K562 (cell line): Measurements from ENCODE around the gene DDIT4L. TPM values are rescaled to one million over a fixed set of nuclear protein-coding genes. Genes with fewer than 3 reads are reported as not detected.

Experiments
- ATAC-seq: fragments of 200-7000 bp; cut with Tn5 transposase; 3 replicates; pipeline ENCODE4 v1.9.1; 2020; ENCODE audit warnings: moderate library complexity
- BruUV-seq: library from RNA; stranded (reverse); fragments of 400-500 nt; replicated peaks from 2 replicates; lab custom pipeline; 2021; lab: Mats Ljungman, UMichigan
- CTCF ChIA-PET: fragments of 300-600 bp; formaldehyde crosslinking; extraction: SDS; loops from one replicate; lab custom pipeline; 2021; ENCODE audit warnings: low intra/inter-chr PET ratio; lab: Yijun Ruan, JAX
- POLR2A ChIA-PET: fragments of 300-600, 350-650 bp; sonication (Branson Sonifier 250); formaldehyde crosslinking; extraction: SDS; loops from one replicate; lab custom pipeline; 2021; ENCODE audit warnings: antibody characterized with exemption, inconsistent platforms; lab: Yijun Ruan, JAX
- DNase-seq, 4 experiments: peaks; one replicate each; pipeline versions ENCODE4 v3.0.0 to v3.0.0-alpha.2; 2011 to 2018; ENCODE audit warnings: low spot score in 3 of 4, mixed read lengths in 3 of 4; ENCODE audit errors: extremely low read depth in 1 of 4
- FAIRE-seq: peaks from 2 replicates; lab custom pipeline; 2011; peaks lifted over from hg19 to GRCh38; lab: Jason Lieb, UNC
- H2AFZ ChIP-seq: 2 replicates; pipeline ENCODE4 v1.6.0; 2011; ENCODE audit warnings: low read depth, low read length, control low read depth, inconsistent platforms
- H3K27ac ChIP-seq: fragments of 200-600 bp; 3 replicates; pipeline ENCODE4 v1.8.0; 2011; ENCODE audit warnings: low read depth, mild to moderate bottlenecking, control low read depth, inconsistent platforms, low read length, moderate library complexity, mixed read lengths; ENCODE audit errors: extremely low read depth
- H3K27me3 ChIP-seq, 2 experiments: fragments of 300-600 bp in 1 of 2; 2 replicates in 1 of 2; 3 replicates in 1 of 2; pipeline versions ENCODE4 v1.6.0 to v1.8.0; 2011; ENCODE audit warnings: inconsistent platforms in 2 of 2, low read length in 2 of 2, mild to moderate bottlenecking in 1 of 2, mixed read lengths in 1 of 2, moderate library complexity in 1 of 2; ENCODE audit not compliant: control insufficient read depth in 2 of 2, insufficient read depth in 2 of 2
- H3K36me3 ChIP-seq: fragments of 300-600 bp; 3 replicates; pipeline ENCODE4 v1.8.0; 2011; ENCODE audit warnings: mild to moderate bottlenecking, low read length, inconsistent platforms; ENCODE audit not compliant: control insufficient read depth, insufficient read depth
- H3K4me1 ChIP-seq, 2 experiments: fragments of 200-600 bp in 1 of 2; replicated peaks in 1 of 2; 2 replicates in 1 of 2; 3 replicates in 1 of 2; pipeline versions ENCODE4 v1.5.1 to v1.8.0; 2011; ENCODE audit warnings: inconsistent platforms in 2 of 2, low read length in 2 of 2, mild to moderate bottlenecking in 1 of 2, mixed read lengths in 1 of 2, moderate library complexity in 1 of 2; ENCODE audit not compliant: control insufficient read depth in 2 of 2, insufficient read depth in 2 of 2
- H3K4me2 ChIP-seq: 2 replicates; pipeline ENCODE4 v1.6.1; 2011; ENCODE audit warnings: low read length, control low read depth, inconsistent platforms, mixed read lengths; ENCODE audit not compliant: insufficient read depth
- H3K4me3 ChIP-seq: fragments of 200-600 bp; sonication (generic), shearing (Covaris generic); 2 replicates; pipeline ENCODE4 v1.5.1; 2016; ENCODE audit warnings: control low read depth, inconsistent platforms
- H3K79me2 ChIP-seq: fragments of 200-600 bp; 3 replicates; pipeline ENCODE4 v1.8.0; 2011; ENCODE audit warnings: low read length, inconsistent platforms; ENCODE audit not compliant: control insufficient read depth, insufficient read depth
- H3K9ac ChIP-seq, 2 experiments: 2 replicates each; pipeline versions ENCODE4 v1.6.0 to v1.6.1; 2011; ENCODE audit warnings: low read depth in 2 of 2, low read length in 2 of 2, control low read depth in 1 of 2, inconsistent platforms in 1 of 2, mild to moderate bottlenecking in 1 of 2, mixed read lengths in 1 of 2; ENCODE audit not compliant: insufficient read depth in 1 of 2
- H3K9me1 ChIP-seq: one replicate; pipeline ENCODE4 v1.6.0; 2011; ENCODE audit warnings: inconsistent platforms, mild to moderate bottlenecking, low read length, moderate library complexity; ENCODE audit not compliant: control insufficient read depth, insufficient read depth
- H3K9me3 ChIP-seq: replicated peaks from 2 replicates; pipeline ENCODE4 v1.5.1; 2011; ENCODE audit warnings: low read depth, low read length, inconsistent platforms; ENCODE audit not compliant: control insufficient read depth, insufficient read depth
- H4K20me1 ChIP-seq: replicated peaks from 2 replicates; pipeline ENCODE4 v1.6.1; 2011; ENCODE audit warnings: low read length, inconsistent platforms, mixed read lengths; ENCODE audit not compliant: control insufficient read depth, insufficient read depth
- ARID4B ChIP-seq: sonication (generic); formaldehyde crosslinking; IDR thresholded peaks from 2 replicates; pipeline ENCODE4 v1.8.0; 2022; ENCODE audit warnings: mild to moderate bottlenecking, missing genetic modification reagents
- CGGBP1 ChIP-seq: fragments of 250-450 bp; sonication (Bioruptor Pico); IDR thresholded peaks from 2 replicates; pipeline ENCODE4 v1.9.0; 2021; ENCODE audit warnings: mild to moderate bottlenecking
- ETV5 ChIP-seq: sonication (generic); formaldehyde crosslinking; IDR thresholded peaks from 2 replicates; pipeline ENCODE4 v1.4.0; 2020; ENCODE audit warnings: low read depth, mild to moderate bottlenecking, missing genetic modification reagents
- HEY1 ChIP-seq: fragments of 250-450 bp; sonication (Bioruptor Pico); IDR thresholded peaks from 2 replicates; pipeline ENCODE4 v1.5.0; 2020; ENCODE audit warnings: mild to moderate bottlenecking, moderate library complexity, borderline replicate concordance
- NFXL1 ChIP-seq: fragments of 450-650 bp; formaldehyde crosslinking; IDR thresholded peaks from 2 replicates; pipeline ENCODE4 v1.4.0; 2021; ENCODE audit warnings: mild to moderate bottlenecking
- THRA ChIP-seq: fragments of 450-650 bp; IDR thresholded peaks from 2 replicates; pipeline ENCODE4 v1.6.1; 2017; ENCODE audit warnings: mild to moderate bottlenecking, moderate library complexity
- ZNF408 ChIP-seq: fragments of 250-450 bp; sonication (Bioruptor Pico); IDR thresholded peaks from 2 replicates; pipeline ENCODE4 v1.4.0; 2020; ENCODE audit warnings: low read depth, mild to moderate bottlenecking, moderate library complexity
- ZNF79 ChIP-seq: fragments of 250-450 bp; sonication (Bioruptor Pico); IDR thresholded peaks from 2 replicates; pipeline ENCODE4 v1.4.0; 2020; ENCODE audit warnings: low read depth, mild to moderate bottlenecking, moderate library complexity
- WGBS: fragments of 100-300 bp; shearing (Covaris generic); methylation state at CpG from one replicate; pipeline ENCODE4 v1.1.6; 2016; ENCODE audit warnings: low coverage, mixed read lengths; ENCODE audit not compliant: insufficient coverage; ENCODE audit errors: missing lambda C conversion rate; 5-methylcytosine and 5-hydroxymethylcytosine counted together
- in situ Hi-C: fragments of 300-500 bp; cut with MboI; formaldehyde crosslinking; loops from 4 replicates; pipeline ENCODE4 v1.15.0; 2018; ENCODE audit warnings: inconsistent platforms, mixed read lengths
- intact Hi-C: fragments of 100-400 bp; cut with micrococcal nuclease; formaldehyde crosslinking; loops from 2 replicates; pipeline ENCODE4 v1.14.2; 2022
- polyA plus RNA-seq, 8 experiments: library from polyadenylated mRNA; depleted of rRNA in 4 of 8; stranded (reverse) in 5 of 8; unstranded in 3 of 8; fragments of >200 nt; fragmentation: Nextera tagmentation in 2 of 8; fragmentation: Illumina TruSeq in 1 of 8; extraction: Ambion mirVana in 2 of 8; extraction: Trizol in 1 of 8; gene quantifications; 2 replicates each; pipeline versions ENCODE4 v1.2.1 to v1.2.3, GENCODE V29; 2011 to 2014; ENCODE audit warnings: inconsistent platforms in 1 of 8, missing spikeins in 1 of 8
- total RNA-seq, 7 experiments: library from RNA; depleted of rRNA in 6 of 7; stranded (reverse); fragments of >200 nt in 6 of 7; fragmentation: Illumina TruSeq in 2 of 7; extraction: Trizol in 2 of 7; gene quantifications; 2 replicates each; pipeline versions ENCODE4 v1.2.1 to v1.2.3, GENCODE V29; 2011 to 2021; ENCODE audit warnings: low replicate concordance in 1 of 7

Gene DDIT4L
- total and polyA plus RNA-seq, 9 of the 15 experiments (the other 6 are each of a cell fraction or from before 2014, with no cell fraction given) = not detected

GRCh38 chr4:100208964-100209363, 18.7 kb upstream of the DDIT4L start (continued):
- TF ChIP-seq ARID4B (CRISPR knock-in tag) (no peak), CGGBP1 (CRISPR knock-in tag) (no peak), NFXL1 (CRISPR knock-in tag) (no peak), HEY1 (CRISPR knock-in tag) (no peak)

GRCh38 chr4:100208459-100208858, 18.2 kb upstream of the DDIT4L start:
- FAIRE-seq (no peak), DNase-seq (no peak), ATAC-seq (no peak)
- no peaks in the 10 kb centered on the region for H3K9me3 ChIP-seq
- 0% methylated on average over 3 of the region's 3 CpGs for WGBS
- no peak overlapping the region for H3K4me2 ChIP-seq
- H4K20me1 ChIP-seq = no peaks in the 10 kb centered on the region
- no peak overlapping the region for H3K4me3 ChIP-seq
- POLR2A ChIA-PET = no interaction called here
- H2AFZ ChIP-seq = no peak overlapping the region
- no peak overlapping the region for H3K27ac ChIP-seq
- in situ Hi-C loops (no loop called here), intact Hi-C loops (no loop called here)
- H3K9ac ChIP-seq = no peak overlapping the region
- H3K9me1 ChIP-seq = no peaks in the 10 kb centered on the region
- no peaks in the 10 kb centered on the region for H3K4me1 ChIP-seq
- H3K36me3 ChIP-seq = no peaks in the 10 kb centered on the region
- no peaks in the 10 kb centered on the region for H3K27me3 ChIP-seq
- no TSS peak for BruUV-seq
- CTCF ChIA-PET = no interaction called here
- H3K79me2 ChIP-seq = no peaks in the 10 kb centered on the region
- TF ChIP-seq ZNF408 (CRISPR knock-in tag) (no peak), THRA (no peak), ETV5 (CRISPR knock-in tag) (no peak), ZNF79 (CRISPR knock-in tag) (no peak)
